ENCODE results near the gene ARSD. TPM values are rescaled to one million over a fixed set of nuclear protein-coding genes. Genes with fewer than 3 reads are reported as not detected.
"Not testable (repeated sequence)": the region's sequence is repeated elsewhere in the genome, so short reads cannot be mapped to it uniquely, and the experiment has no call there.

ARSD gene
- 13.9 and 16.0 TPM in 2 replicates for total RNA-seq (2014; rRNA removed)
- polyA plus RNA-seq (2012), result 13.0 TPM

- peak; percentile 84 for DNase-seq (ENCODE audit: low read depth)
Observed at GRCh38 chrX:2928583-2929434, at the start of gene ARSD. Gene ARSD, minus strand, starts transcription at chrX:2929339. Its CDS starts 64 bp downstream, at chrX:2929275.

GRCh38 chrX:2978639-2979038 is 49.5 kb upstream of the ARSD start:
- not testable (repeated sequence) for DNase-seq (ENCODE audit: low read depth)

- no peak for DNase-seq (ENCODE audit: low read depth)
Observed at GRCh38 chrX:2974961-2975360, 45.8 kb upstream of the ARSD start.

- no peak for DNase-seq (ENCODE audit: low read depth)
Observed at GRCh38 chrX:2972391-2972790, 43.3 kb upstream of the ARSD start.

- DNase-seq (ENCODE audit: low read depth), result no peak
Observed at GRCh38 chrX:2969021-2969420, 39.9 kb upstream of the ARSD start.

GRCh38 chrX:2967998-2968909 is 39.1 kb upstream of the ARSD start:
- peak; percentile 66 for DNase-seq (ENCODE audit: low read depth)

GRCh38 chrX:2967584-2967983 is 38.4 kb upstream of the ARSD start:
- DNase-seq (ENCODE audit: low read depth), result no peak

GRCh38 chrX:2967012-2967411 is 37.9 kb upstream of the ARSD start:
- no peak for DNase-seq (ENCODE audit: low read depth)

- no peak for DNase-seq (ENCODE audit: low read depth)
Observed at GRCh38 chrX:2965965-2966364, 36.8 kb upstream of the ARSD start.

- DNase-seq (ENCODE audit: low read depth), result peak; percentile 70
Observed at GRCh38 chrX:2963992-2964794, 35.1 kb upstream of the ARSD start.

- not testable (repeated sequence) for DNase-seq (ENCODE audit: low read depth)
Observed at GRCh38 chrX:2963449-2963848, 34.3 kb upstream of the ARSD start.

- DNase-seq (ENCODE audit: low read depth), result no peak
Observed at GRCh38 chrX:2962381-2962780, 33.2 kb upstream of the ARSD start.

GRCh38 chrX:2960861-2961515 is 31.8 kb upstream of the ARSD start:
- DNase-seq (ENCODE audit: low read depth), result no peak

- no peak for DNase-seq (ENCODE audit: low read depth)
Observed at GRCh38 chrX:2958199-2958598, 29.1 kb upstream of the ARSD start.

- no peak for DNase-seq (ENCODE audit: low read depth)
Observed at GRCh38 chrX:2955838-2956237, 26.7 kb upstream of the ARSD start.

GRCh38 chrX:2955281-2955680 is 26.1 kb upstream of the ARSD start:
- no peak for DNase-seq (ENCODE audit: low read depth)

- DNase-seq (ENCODE audit: low read depth), result no peak
Observed at GRCh38 chrX:2954541-2954940, 25.4 kb upstream of the ARSD start.

- DNase-seq (ENCODE audit: low read depth), result not testable (repeated sequence)
Observed at GRCh38 chrX:2937942-2938341, 8.8 kb upstream of the ARSD start.

- DNase-seq (ENCODE audit: low read depth), result no peak
Observed at GRCh38 chrX:2934715-2935710, 5.9 kb upstream of the ARSD start.

Data from LHCN-M2 (cell line).